Measurements from ENCODE around the gene POLD4. TPM values are rescaled to one million over a fixed set of nuclear protein-coding genes. Genes with fewer than 3 reads are reported as not detected.
A peak's percentile ranks its signal among the peaks of the same experiment; 100 is the strongest.

The POLD4 gene
- total RNA-seq, 2 donors from 2014 or later, result 56.1 to 60.9 TPM

DNA sequence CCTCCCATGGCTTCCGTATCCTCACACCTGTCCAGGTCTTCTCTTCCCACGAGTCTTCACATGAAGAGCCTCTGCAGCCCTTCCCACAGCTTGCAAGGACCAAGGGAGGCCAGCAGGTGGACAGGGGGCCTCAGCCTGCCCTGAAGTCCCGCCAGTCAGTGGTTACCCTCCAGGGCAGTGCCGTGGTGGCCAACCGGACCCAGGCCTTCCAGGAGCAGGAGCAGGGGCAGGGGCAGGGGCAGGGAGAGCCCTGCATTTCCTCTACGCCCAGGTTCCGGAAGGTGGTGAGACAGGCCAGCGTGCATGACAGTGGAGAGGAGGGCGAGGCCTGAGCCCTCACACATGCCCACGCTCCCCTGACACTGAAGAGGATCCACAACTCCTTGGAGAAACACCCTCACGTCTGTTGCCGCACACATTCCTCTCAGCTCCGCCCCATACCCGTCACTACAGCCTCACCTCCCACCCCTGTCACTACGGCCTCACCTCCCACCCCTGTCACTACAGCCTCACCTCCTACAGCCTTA, 41.7 kb downstream of the POLD4 start:
- intact Hi-C loops (cut with DNase I), result no loop called here
- DNase-seq (ENCODE audit: low spot score), result no peak

DNA sequence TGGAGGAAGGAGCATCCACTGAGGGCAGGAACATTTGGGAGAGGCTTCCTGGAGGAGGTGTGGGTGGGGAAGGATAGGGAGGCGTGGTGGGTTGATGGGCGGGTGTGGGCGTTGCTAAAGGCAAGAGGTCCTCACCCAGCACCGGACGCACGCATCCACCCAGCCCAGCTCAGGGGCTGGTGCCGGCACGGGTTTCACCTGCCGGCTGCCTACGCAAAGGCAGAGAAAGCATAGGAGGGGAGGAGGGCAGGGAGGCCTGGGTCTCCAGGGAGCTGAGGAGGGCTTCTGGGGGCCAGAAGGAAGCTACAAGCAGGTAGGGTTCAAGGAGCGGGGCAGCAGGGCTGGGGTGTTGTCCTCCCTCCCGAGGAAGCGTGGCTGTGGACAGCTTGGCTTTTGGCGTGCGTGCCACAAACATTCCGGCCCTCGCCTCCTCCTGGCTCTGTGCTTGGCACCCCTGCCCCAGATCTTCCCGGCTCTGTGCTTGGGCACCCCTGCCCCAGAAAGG, 42.2 kb downstream of the POLD4 start:
- intact Hi-C loops (cut with DNase I), result no loop called here
- DNase-seq (ENCODE audit: low spot score), result peak; percentile 76

DNA sequence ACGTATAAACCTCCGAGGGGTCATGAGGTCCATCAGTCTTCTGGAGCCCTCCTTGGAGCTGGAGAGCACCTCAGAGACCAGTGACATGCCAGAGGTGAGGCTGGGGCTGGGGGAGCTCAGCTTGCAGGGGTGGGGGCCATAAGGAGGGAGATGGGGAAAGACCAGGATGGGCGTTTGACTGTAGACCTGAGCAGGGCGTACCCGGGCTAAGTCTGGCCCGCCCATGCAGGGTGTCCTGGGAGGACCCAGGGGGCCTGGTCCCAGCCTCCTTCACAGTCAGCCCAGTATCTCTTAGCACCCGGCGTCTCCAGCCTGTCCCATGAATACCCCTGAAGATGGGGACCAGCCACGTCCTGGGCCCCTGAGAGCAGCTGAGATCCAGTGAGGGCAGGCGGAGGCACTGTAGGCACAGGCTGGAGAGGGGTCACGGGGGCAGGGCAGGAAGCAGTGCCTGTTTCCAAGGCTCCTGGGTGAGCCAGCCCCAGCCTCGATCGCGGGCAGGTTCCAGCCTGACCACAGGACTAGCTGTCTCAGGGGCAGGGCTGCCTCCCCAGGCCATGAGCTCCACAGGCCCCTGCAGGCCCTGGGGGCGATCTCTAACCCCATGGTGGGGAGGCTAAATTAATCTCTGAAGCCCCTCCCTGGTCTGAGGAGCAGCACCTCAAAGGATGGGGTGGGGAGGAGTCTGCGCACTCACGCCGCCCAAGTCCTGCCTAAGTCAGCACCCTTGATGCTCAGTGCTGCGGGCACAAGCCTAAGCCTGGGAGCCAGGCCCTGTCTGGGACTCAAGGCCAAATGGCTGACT, 42.9 kb downstream of the POLD4 start:
- DNase-seq (ENCODE audit: low spot score), result peak; percentile 74
- intact Hi-C loops (cut with DNase I), result no loop called here

DNA sequence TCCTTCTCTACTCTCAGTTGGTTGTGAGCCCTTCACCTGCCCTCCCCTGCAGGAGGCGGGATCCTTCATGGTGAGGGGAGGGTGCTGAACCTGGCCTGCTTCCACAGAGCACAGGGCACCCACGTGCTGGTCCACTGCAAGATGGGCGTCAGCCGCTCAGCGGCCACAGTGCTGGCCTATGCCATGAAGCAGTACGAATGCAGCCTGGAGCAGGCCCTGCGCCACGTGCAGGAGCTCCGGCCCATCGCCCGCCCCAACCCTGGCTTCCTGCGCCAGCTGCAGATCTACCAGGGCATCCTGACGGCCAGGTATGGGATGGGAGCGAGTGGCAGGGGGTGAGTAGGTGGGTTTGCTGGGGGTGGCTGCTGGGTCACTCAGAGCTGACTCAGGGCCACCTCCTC, 43.7 kb downstream of the POLD4 start:
- DNase-seq (ENCODE audit: low spot score), result peak; percentile 73
- intact Hi-C loops (cut with DNase I), result no loop called here

DNA sequence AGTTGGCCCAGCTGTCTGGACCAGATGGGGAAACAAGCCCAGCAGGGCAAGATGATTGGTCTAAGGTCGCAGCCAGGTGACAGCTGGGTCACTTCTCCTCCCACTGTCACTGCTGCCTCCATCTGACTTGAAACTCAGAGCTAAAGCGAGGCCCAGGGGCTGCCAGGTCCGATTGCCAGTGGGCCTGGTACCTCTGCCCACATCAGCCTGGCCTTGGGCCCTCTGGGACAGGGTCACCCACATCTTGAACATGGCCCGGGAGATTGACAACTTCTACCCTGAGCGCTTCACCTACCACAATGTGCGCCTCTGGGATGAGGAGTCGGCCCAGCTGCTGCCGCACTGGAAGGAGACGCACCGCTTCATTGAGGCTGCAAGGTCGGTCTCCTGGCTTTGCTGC, 44.2 kb downstream of the POLD4 start:
- DNase-seq (ENCODE audit: low spot score), result peak; percentile 66
- intact Hi-C loops (cut with DNase I), result no loop called here

DNA sequence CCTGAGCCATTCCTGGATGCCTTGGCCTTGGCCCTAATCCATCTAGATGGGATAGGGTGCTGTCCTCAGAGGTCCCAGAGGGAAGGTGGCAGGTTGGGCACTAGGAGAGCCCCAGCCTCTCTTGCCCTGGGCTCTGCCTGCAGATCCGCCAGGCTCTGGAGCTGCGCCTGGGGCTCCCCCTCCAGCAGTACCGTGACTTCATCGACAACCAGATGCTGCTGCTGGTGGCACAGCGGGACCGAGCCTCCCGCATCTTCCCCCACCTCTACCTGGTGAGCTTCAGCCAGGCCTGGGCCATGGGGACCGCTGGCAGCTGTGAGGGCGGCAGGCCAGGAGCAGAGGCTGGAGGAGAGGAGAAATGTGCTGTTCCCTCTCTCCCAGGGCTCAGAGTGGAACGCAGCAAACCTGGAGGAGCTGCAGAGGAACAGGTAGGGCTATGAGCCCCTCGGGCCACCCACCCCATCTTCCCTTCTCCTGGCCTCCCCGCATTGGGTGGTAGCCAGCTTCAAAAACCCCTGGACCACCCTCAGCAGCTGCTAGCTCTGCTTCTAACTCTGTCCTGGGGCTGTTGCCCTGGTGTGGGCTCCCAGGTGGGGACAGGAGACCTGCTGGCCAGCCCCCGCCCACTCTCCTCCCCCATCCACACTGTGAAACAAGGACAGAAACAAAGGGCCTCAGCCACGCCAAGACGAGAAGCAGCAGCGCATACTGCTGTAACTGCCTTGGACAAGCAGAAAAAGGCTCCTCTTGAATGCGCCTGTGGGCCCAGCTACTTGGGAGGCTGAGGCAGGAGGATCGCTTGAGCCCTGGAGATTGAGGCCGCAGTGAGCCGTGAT, 45.1 kb downstream of the POLD4 start:
- intact Hi-C loops (cut with DNase I), result no loop called here
- peak; percentile 76 for DNase-seq (ENCODE audit: low spot score)

DNA sequence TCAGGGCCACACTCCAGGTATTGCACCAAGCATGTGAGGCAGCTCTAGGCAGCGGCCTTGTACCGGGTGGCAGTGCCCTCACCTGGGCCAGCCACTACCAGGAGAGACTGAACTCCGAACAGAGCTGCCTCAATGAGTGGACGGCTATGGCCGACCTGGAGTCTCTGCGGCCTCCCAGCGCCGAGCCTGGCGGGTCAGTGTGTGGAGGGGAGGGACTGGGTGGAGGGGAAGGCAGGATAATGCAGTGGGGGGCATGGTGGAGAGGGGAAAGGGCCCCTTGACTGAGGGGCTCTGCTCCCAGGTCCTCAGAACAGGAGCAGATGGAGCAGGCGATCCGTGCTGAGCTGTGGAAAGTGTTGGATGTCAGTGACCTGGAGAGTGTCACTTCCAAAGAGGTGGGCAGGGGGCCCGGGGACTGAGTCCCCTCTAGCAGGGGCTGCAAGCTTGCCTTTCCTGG, 45.8 kb downstream of the POLD4 start:
- DNase-seq (ENCODE audit: low spot score), result peak; percentile 71
- intact Hi-C loops (cut with DNase I), result no loop called here

DNA sequence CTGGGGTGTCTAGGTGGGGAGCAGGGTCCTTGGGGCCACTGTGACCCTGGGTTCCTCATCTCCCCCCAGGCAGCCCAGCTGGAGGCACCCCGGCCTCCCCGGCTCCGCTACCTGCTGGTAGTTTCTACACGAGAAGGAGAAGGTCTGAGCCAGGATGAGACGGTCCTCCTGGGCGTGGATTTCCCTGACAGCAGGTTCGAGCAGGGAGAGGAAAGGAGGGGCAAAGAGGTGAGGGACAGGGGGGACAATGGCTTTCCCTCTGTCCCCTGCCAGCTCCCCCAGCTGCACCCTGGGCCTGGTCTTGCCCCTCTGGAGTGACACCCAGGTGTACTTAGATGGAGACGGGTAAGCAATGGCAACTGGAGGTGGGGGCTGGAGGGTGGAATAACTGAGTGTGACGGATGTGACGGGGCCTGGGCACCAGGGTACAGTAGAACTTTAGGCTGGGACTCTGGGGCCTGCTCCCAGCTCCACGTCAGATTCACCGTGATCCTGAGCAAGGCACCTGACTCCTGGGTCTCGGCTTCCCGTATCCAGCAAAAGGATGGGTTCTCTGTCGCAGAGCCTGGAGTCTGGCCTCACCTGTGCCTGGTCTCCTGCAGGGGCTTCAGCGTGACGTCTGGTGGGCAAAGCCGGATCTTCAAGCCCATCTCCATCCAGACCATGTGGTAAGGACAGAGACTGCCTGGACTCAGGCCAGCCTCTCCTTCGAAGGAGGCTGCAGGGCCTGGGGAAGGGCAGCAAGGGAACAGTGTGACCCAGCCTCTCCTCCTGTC, 46.4 kb downstream of the POLD4 start:
- intact Hi-C loops (cut with DNase I), result no loop called here
- peak; percentile 52 for DNase-seq (ENCODE audit: low spot score)

DNA sequence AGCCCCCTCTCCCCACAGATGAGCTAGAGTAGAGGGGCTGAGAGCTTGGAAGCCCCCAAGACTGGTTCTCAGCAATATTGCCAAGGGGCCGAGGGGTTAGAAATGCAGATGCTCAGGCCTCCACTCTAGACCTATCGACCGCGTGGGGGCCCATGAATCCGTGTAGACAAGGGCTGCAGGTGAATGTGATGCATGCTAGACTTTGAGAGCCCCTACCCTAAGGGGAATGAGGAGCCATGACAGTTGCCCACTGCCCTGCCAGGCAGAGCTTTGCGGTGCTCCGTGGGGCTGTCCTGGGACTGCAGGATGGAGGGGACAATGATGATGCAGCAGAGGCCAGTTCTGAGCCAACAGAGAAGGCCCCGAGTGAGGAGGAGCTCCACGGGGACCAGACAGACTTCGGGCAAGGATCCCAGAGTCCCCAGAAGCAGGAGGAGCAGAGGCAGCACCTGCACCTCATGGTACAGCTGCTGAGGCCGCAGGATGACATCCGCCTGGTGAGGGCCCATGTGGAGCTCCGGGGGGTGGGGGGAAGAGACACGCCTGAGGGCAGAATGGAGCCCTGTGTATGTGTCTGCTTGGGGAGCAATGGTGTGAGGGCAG, 48.7 kb downstream of the POLD4 start:
- intact Hi-C loops (cut with DNase I), result no loop called here
- DNase-seq (ENCODE audit: low spot score), result peak; percentile 71

DNA sequence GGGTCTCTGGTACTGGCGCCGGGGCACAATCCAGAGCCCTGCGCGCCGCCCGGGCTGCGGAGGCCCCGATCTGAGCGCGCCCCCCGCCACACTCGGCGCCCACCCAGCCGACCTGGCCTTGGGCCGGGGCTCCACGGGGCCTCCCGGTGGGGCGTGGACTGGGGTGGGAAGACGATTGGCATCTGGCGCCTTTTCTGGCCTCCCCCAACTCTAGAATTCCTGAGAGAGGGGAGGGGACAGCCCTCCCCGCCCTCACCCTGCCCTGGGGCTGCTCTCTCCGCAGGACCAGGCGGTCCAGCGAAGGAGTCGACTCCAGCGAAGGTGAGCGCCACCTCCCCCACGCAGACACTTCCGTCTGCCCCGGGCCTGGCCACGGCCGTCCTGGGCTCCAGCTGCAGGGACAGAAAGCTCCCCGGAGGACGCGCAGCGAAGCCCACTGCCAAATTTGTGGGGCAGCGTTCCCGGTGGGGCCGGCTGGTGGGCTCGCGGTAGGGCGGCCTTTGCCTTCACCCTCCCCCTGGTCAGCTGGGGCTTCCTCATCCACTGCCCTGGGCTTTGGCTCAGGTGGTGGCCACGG, 49.4 kb downstream of the POLD4 start:
- intact Hi-C loops (cut with DNase I), result no loop called here
- peak; percentile 81 for DNase-seq (ENCODE audit: low spot score)

DNA sequence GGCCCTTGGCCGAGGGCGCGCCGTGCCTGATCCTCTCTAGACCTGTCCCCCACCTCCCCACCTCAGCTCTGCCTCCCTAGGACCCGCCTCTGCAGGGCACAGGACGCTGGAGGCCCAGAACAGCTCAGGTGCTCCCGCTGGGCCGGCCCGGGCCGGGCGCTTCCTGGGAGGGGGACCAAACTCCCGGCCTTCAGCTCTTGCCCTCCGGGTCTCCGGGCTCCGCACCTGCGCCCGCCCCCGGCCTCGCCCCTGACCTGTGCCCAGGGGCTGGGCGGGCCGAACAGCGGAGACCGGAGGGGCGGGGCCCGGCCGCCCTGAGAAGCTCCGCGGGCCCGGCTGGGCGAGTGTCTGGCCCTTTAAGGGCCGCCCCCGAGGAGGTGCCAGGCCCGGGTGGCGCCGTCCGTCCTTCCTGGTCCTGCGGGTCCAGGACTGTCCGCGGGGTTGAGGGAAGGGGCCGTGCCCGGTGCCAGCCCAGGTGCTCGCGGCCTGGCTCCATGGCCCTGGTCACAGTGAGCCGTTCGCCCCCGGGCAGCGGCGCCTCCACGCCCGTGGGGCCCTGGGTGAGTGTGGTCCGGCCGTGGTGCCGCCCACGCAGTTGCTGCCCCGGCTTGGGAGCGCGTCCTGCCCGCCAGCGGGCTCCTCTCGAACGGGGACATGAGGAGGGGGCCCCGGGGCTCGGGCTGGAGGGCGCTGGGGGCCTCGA, 50.1 kb downstream of the POLD4 start, which contains the start of gene SSH3:
SSH3 (plus strand) TSS at position 399 of the 703 bp plus-strand sequence; CDS start at position 495, 96 bp downstream.
- DNase-seq (ENCODE audit: low spot score), result peak; percentile 91
- intact Hi-C loops (cut with DNase I), result no loop called here

DNA sequence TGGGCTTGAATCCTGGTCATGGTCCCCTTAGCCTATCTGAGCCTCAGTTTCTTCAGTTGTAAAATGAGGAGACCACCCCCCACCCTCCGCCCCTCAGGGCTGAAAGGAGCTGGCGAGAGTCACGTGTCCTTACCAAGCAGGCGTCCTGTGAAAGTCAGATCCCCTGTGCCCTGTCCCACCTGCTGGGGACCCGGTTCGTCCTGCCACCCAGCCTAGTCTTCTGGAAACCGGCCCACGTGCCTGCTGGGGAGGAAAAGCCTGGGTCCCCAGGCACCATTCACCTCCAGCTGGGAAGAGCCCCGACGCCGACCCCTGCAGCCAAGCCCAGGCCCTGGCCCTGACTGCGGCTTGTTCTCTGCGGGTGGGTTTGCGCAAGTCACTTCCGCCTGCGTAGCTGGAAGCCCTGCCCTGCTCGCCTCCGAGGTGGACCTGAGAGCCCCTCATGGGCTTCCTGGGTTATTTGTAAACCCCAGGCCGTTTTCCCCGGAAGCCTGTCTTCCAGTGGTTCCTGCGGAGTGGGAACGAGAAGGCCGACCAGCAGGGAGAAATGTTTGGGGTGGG, 50.7 kb downstream of the POLD4 start:
- intact Hi-C loops (cut with DNase I), result no loop called here

DNA sequence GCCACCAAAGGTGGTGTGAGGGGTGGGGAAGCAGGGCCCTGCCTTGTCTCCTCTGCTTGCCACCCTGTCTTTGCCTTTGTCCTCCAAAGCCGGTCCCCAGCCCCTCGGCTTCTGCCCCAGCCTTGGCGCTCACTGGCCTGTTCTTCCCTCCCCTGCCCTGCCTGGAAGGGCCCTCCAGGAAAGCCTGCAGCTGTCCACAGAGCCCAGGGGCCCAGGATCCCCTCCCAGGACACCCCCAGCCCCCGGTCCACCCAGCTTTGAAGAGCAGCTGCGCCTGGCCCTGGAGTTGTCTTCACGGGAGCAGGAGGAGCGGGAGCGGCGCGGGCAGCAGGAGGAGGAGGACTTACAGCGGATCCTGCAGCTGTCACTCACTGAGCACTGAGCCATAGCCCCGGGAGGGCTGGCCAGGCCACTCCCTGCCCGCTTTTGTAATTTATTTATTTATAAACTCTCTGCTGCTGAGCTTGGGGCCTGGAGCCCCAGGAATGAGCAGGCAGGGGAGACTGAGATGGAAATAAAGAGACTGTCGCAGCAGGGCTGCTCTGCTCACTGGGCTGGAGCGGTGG, 51.3 kb downstream of the POLD4 start:
- intact Hi-C loops (cut with DNase I), result no loop called here
- DNase-seq (ENCODE audit: low spot score), result peak; percentile 85

More for the DNA sequence above, 50.7 kb downstream of the POLD4 start:
- DNase-seq (ENCODE audit: low spot score), result peak; percentile 87

DNA sequence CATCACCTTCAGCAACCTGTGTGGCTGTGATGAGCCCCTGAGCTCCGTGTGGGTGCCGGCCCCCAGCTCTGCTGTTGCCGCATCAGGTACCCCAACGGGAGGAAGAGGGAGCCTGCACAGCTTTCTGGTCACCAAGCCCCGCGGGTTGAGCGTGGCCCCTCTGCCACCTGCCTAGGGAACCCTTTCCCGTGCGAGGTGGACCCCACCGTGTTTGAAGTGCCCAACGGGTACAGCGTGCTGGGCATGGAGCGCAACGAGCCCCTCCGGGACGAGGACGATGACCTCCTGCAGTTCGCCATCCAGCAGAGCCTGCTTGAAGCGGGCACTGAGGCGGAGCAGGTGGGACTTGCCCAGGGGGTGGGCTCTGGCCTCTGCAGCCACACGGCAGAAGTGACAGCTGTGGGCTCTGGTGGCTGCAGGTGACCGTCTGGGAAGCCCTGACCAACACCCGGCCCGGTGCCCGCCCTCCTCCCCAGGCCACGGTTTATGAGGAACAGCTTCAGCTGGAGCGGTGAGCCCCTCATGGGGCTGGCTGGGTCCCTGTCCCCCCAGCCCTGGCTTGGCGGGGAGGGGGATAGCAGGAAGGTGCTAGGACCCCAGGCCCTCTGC, 51.9 kb downstream of the POLD4 start:
- intact Hi-C loops (cut with DNase I), result no loop called here

More for the DNA sequence above, 51.9 kb downstream of the POLD4 start:
- DNase-seq (ENCODE audit: low spot score), result peak; percentile 77
